GM19238 (cell line): ENCODE results near the gene SIRT5.

Source experiments
- DNase-seq: peaks from one replicate; pipeline ENCODE4 v3.0.0; 2011; ENCODE audit warnings: low spot score; ENCODE audit not compliant: insufficient read length

Gene SIRT5

DNA sequence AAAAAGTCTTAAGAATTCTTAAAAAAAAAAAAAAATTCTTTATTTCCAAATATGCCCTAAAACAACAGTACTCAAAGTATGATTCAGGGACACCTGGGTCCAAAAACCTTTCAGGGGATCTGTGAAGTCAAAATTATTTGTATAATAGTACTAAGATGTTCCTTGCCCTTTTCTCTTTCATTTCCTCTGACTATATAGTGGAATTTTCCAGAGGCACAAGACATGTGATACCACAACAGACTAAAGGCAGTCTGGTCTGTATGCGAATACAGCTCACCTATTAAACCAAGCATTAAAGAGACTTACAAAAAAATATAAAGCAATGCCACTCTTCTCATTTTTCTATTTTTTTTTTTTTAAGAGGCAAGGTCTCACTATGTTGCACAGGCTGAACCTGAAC is 56.1 kb downstream of the SIRT5 start:
- DNase-seq = no peak

DNA sequence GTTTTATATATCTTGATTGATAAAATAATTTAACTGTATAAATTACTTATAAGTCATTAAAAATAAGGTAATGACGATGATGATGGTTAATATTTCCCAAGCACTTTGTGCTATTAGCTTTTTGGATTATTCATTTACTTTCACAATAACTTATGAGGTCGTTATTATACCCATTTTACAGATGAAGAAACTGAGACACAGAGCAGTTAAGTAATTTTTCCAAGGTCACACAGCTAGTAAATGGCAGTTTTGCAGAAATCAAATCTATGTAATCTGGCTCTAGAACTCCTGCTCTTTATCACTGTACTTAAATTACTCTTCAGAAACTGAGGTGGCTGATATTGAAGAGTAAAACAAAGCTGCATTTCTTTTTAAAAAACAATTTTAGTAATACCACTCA is 58.9 kb downstream of the SIRT5 start:
- DNase-seq = no peak

DNA sequence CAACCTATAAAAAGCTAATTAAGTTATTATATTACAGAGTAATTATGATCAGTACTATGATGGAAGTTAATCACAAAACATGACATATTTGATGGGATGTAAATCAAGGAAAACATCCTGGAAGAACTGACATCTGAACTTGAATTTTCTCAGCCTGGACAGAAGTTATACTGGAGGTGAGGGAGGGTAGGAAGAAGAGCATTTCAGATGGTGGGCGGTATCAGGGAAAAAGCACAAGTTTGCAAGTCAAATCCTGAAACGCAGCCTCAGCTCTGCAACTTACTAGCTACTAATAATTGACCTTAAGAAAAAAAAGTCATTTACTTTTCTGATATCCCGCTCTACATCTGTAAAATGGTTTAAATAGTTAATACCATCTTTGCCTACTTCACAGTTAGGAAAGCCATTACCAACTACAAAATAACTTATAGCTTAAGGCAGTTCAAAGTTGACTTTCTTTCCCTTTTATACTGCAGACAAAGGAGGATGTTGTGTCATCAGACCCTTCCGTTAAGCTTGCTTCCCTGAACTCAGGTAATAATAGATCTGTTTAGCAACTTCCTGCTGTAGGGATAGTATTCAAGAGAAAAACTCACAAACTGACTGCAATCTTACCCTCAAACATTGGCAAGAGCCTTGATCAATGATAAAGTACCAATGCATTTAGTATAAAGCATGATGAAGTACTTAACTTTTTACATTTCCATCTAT is 61.7 kb downstream of the SIRT5 start:
- DNase-seq = no peak

DNA sequence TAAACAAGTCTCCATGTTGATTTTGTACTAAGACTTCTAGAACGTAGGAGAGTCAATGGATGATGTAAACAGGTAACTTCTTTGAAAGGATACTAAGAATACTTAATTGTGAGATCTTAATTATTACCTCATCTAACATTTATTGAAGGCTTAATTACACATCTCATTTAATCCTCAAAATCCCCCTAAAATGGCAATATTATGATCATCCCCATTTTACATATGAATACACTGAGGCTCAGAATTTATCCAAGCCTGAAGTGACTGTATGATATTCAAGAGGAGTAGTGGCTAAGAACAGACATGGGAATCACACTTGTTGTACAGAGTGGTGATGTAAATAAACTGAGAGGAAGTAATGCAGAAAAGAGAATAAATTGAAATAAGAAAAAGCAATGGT is 63.6 kb downstream of the SIRT5 start:
- DNase-seq = no peak

DNA sequence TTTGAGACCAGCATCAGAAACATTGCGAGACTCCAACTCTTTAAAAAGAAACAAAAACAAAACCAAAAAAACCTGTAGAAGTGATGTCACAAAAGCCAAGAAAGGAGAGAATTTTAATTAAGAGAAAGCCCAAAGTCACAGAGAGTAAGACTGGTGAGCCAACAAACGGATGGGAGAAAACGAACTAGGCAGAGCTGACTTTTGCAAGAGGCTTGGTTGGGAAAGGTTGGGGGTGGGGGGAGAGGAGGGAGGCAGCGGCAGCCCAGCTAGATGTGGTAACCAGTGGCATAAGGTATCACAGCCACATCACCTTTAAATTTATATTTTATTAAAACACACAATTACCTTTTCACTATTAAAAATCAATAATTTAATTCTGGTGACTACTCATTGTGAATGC is 64.2 kb downstream of the SIRT5 start:
- no peak for DNase-seq

DNA sequence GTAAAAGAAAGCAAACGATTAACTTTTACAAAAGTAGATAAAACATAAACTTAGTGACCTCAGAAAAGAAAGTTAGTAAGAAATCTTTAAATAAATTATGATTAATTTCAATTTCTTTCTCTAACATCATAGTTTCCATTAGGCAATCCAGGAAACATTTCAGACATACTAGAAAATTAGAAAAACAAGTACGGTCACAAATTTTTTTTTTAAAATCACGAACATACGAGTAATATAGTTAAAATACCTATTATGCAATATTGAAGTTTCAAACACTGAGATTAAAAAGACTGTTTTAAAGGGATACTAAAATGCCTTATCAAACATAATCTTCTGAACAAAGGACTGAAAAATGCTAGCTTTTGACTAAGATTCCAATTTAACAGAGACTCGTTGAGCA is 66.9 kb downstream of the SIRT5 start:
- DNase-seq = no peak

DNA sequence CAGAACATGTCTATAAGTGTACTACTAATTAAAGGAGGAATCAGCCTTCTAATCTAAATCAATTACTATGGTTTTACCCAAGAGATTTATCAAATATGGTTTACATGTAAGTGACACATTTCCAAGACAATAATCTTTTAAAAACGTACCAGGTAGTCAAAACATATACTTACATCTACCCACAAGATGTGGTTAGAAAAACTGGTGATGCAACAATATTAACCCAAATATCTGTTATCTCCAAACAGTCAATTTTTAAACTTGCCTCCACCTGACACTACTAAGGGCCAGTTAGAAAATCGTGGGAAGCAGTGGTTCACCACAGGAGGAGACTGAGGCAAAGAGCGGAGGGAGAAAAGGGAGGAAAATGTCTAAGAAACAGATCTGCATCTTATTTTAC is 68.7 kb downstream of the SIRT5 start:
- no peak for DNase-seq

DNA sequence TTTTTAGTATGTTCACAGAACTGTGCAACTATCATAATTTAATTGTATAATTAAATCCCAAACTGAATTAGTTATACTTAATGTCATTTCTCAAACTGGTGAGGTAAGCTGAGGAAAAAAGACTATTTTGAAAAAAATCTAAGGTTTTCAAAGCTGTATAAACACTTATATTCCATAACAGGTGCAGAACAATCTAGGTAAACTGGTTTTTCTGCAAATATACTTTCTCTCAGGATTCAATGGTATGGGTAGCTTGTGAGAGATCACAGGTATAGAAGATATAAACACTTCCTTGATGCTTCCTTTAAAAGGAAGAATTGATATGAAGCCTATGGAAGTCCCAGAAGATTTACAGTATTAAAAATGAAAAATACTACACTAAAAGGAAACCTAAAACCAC is 74.4 kb downstream of the SIRT5 start:
- no peak for DNase-seq

DNA sequence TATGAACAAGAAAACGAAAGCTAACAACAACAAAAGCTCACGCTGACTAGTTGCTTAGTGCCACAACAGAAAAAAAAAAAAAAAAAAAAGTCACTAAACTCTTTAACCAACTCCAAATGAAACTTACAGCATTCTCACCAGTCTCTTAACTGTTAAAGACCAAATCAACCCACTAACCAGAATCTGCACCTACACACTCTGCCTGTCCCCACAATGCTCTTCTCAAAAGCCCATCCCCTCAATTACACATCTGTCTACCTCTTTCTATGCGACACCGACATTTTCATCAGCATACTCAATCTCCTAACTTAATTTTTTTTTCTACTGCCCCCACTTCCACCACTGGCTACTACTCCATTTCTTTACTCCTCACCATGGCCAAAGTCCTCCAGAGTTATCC is 75.0 kb downstream of the SIRT5 start:
- DNase-seq = no peak

DNA sequence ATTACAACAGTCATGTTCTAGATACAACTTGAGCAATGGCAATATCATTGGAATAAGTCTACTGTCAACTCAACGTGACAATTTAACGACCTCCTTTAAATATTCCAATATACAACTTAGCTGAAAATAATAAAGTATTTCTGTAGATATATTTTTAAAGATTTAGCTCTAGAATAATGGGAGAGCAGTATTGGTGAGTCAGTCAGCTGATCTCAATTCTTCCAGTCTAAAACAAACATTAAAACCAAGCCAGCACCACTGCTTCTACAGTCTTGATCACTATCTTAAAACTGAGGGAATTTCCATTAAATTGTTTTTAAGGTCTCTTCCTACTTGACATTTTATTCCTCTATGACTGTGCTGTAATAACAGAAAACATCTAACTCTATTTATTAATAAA is 78.9 kb downstream of the SIRT5 start:
- no peak for DNase-seq

DNA sequence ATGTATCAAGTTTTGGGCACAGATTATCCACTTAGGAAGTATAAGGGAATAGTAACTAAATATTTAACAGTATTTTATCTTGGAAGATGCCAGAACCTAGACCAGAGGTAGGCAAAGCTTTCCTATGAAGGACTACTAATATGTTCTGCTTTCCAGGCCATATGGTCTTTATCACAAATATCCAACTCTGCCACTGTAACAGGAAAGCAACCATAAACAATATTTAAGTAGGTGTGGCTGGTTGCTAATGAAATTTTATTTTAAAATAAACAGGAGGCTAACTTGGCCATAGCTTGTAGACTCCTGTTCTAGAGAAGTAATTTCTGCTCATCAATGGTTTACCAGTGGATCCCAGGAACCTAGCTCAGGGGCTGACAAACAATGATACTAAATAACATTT is 80.1 kb downstream of the SIRT5 start:
- DNase-seq = no peak

DNA sequence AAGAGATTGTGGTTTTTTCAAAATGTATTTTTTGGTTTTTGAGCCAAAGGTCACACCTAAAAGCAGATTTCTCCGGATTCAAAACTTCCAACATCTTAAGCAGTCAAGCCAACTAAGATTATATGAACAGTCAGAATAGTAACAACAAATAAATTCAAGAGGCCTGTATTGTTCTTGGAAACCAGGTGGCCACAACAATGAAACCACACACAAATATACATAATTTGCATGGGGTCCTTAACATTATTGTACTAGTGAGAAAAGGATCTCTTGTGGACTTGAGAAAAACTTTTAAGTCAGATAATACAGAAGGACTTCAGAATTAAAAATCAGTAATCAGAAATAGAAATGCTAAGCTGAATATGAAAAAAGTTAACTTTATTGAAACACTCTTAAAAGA is 81.3 kb downstream of the SIRT5 start:
- no peak for DNase-seq

DNA sequence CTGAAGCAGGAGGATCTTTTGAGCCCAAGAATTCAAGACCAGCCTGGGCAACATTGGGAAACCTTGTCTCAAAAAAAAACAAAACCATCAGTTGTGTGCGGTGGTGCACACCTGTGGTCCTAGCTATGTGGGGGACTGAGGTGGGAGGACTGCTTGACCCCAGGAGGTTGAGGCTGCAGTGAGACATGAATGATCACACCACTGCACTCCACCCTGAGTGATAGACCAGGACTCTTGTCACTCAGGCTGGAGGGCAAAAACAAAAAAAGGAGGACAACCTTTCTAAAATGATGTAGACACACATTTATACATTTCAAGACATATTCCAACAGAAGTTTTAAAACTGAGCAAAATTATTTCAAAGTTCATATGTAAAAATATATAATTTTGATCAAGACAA is 85.9 kb downstream of the SIRT5 start:
- DNase-seq = no peak

DNA sequence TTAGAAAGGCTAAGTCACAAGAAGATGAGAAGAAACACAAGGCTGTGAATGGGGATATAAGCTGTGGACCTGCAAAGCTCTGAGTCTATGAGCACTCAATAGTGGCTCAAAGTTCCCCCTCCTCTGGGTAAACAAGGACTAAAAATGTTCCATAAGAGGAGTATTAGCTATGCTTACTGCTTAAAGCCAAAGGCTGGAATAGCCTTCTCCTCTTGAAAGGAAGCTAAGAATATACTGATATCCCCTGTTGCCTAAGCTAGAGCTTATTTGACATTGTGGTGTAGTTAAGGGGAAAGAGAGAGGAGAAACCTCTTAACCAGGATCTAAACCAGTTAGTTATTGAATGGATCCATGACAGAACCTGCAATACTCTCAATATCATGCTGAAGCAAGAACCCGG is 86.5 kb downstream of the SIRT5 start:
- no peak for DNase-seq

DNA sequence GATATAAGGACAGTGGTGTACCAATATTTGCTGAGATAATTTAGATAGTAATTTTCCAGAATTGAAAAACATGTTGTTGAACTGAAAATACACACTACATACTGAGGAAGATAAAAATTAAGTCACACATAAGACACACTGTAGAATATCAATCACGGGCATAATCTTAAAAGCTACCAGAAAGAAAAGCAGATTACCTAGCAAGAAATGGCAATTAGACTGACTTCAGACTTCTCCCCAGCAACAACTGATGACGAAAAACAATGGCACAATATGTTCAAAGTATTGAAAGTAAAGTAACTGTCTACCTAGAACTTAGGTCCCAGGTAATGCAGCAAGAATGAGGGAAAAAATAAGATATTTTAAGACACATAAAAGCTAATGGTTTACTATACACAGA is 87.2 kb downstream of the SIRT5 start:
- DNase-seq = no peak

DNA sequence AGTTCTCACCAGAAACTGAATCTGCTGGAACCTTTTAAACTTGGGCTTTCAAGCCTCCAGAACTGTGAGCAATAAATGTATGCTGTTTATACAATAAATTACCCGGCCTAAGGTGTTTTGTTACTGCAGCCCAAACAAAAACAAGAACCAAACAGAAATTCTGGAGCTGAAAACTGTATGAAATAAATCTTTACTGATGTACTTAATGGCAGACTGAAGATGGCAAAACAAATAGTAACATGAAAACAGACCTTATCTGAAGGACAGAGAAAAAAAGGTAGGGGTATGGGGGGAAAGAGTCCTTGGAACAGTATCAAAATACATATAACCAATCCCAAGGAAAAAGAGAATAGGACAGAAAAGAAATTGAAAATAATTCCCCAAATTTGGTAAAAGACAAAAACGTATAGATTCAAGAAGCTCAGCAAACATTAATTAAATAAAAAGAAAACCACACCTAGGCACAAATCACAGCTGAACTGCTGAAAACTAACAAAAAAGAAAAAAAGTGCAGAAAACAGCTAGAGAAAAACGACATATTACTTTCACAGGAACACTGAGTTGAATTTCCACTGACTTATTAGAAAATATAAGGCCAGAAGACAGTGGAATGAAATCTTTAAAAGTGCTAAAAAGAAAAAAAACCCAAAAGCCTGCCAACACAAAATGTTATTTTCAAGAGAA is 88.4 kb downstream of the SIRT5 start:
- no peak for DNase-seq

DNA sequence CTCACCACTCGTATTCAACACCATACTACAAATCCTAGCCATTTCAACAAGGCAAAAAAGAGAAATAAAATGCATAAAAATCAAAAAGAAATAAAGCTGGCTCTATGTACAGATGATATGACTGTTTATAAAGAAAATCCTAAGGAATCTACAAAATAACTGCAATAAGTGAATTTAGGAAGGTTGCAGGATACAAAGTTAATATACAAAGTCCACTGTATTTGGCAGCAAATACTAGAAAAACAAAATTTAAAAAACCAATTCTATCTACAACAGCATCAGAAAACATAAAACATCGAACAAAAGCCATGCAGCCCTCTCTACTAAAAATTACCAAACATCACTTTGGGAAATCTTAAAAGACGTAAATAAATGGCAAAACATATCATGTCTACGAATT is 89.6 kb downstream of the SIRT5 start:
- no peak for DNase-seq
